GM12878 (cell line): Measurements from ENCODE around the gene RUNX3. TPM values are rescaled to one million over a fixed set of nuclear protein-coding genes. Genes with fewer than 3 reads are reported as not detected.

Experiments
- ATF2 ChIP-seq: IDR thresholded peaks from 2 replicates; pipeline ENCODE4 v1.6.1; 2012; ENCODE audit warnings: low read length, inconsistent platforms
- CBFB ChIP-seq: IDR thresholded peaks from 2 replicates; pipeline ENCODE4 v1.6.1; 2016; ENCODE audit warnings: antibody characterized with exemption, low read depth
- CHD2 ChIP-seq: IDR thresholded peaks from 2 replicates; pipeline ENCODE4 v1.6.1; 2011; ENCODE audit warnings: low read depth, low read length, improper control_type of control experiment, borderline replicate concordance
- CREB1 ChIP-seq: IDR thresholded peaks from 2 replicates; pipeline ENCODE4 v1.6.1; 2012; ENCODE audit warnings: low read depth, mild to moderate bottlenecking, inconsistent platforms
- GATAD2B ChIP-seq: fragments of 450-650 bp; conservative IDR thresholded peaks from 2 replicates; pipeline ENCODE4 v1.6.1; 2017; ENCODE audit warnings: low read depth, mild to moderate bottlenecking, moderate library complexity
- LARP7 ChIP-seq: fragments of 450-650 bp; IDR thresholded peaks from 2 replicates; pipeline ENCODE4 v1.6.1; 2017; ENCODE audit warnings: mild to moderate bottlenecking
- MAX ChIP-seq: IDR thresholded peaks from 2 replicates; pipeline ENCODE4 v1.6.1; 2012; ENCODE audit warnings: low read depth, low read length, improper control_type of control experiment
- PAX5 ChIP-seq: IDR thresholded peaks from 2 replicates; pipeline ENCODE4 v1.6.1; 2011; ENCODE audit warnings: low read depth, low read length, borderline replicate concordance
- PAX8 ChIP-seq: fragments of 450-650 bp; IDR thresholded peaks from 2 replicates; pipeline ENCODE4 v1.6.1; 2017; ENCODE audit warnings: mild to moderate bottlenecking, moderate library complexity
- POLR2AphosphoS5 ChIP-seq: IDR thresholded peaks from 2 replicates; pipeline ENCODE4 v1.6.1; 2011; ENCODE audit warnings: mild to moderate bottlenecking, low read length, inconsistent platforms
- RB1 ChIP-seq: fragments of 450-650 bp; formaldehyde crosslinking; IDR thresholded peaks from 2 replicates; pipeline ENCODE4 v1.6.1; 2017; ENCODE audit warnings: mild to moderate bottlenecking, borderline replicate concordance
- RELA ChIP-seq: fragments of 450-650 bp; IDR thresholded peaks from 2 replicates; pipeline ENCODE4 v1.8.0; 2014; ENCODE audit warnings: borderline replicate concordance; ENCODE audit not compliant: partially characterized antibody
- RELB ChIP-seq: fragments of 450-650 bp; IDR thresholded peaks from 2 replicates; pipeline ENCODE4 v1.6.1; 2017; ENCODE audit warnings: low read depth, mild to moderate bottlenecking, moderate library complexity
- TAF1 ChIP-seq: IDR thresholded peaks from 2 replicates; pipeline ENCODE4 v1.6.1; 2011; ENCODE audit warnings: mild to moderate bottlenecking, low read depth, low read length, borderline replicate concordance
- TCF3 ChIP-seq: IDR thresholded peaks from 2 replicates; pipeline ENCODE4 v1.6.1; 2012; ENCODE audit warnings: low read depth, mild to moderate bottlenecking, low read length, borderline replicate concordance; ENCODE audit not compliant: insufficient read depth
- YY1 ChIP-seq: IDR thresholded peaks from 2 replicates; pipeline ENCODE4 v1.6.1; 2011; ENCODE audit warnings: low read depth, mild to moderate bottlenecking, low read length
- ZBED1 ChIP-seq: IDR thresholded peaks from 2 replicates; pipeline ENCODE4 v1.6.1; 2016; ENCODE audit warnings: borderline replicate concordance
- ZNF384 ChIP-seq: IDR thresholded peaks from 2 replicates; pipeline ENCODE4 v1.6.1; 2012; ENCODE audit warnings: low read depth, mild to moderate bottlenecking, low read length, improper control_type of control experiment, borderline replicate concordance
- ZNF622 ChIP-seq: fragments of 450-650 bp; IDR thresholded peaks from 2 replicates; pipeline ENCODE4 v1.6.1; 2017; ENCODE audit warnings: mild to moderate bottlenecking, inconsistent platforms
- ZZZ3 ChIP-seq: IDR thresholded peaks from 2 replicates; pipeline ENCODE4 v1.6.1; 2011; ENCODE audit warnings: low read depth; ENCODE audit not compliant: control insufficient read depth, insufficient read length
- polyA plus RNA-seq, 11 experiments: library from polyadenylated mRNA; depleted of rRNA in 4 of 11; unstranded in 6 of 11; stranded (reverse) in 5 of 11; fragments of >200 nt; fragmentation: Nextera tagmentation in 4 of 11; fragmentation: Illumina TruSeq in 1 of 11; extraction: Ambion mirVana in 4 of 11; extraction: Trizol in 1 of 11; gene quantifications; 1 replicate in 1 of 11; 2 replicates in 10 of 11; pipeline versions ENCODE4 v1.2.1 to v1.2.3, GENCODE V29; 2011 to 2016; ENCODE audit warnings: inconsistent platforms in 2 of 11, missing spikeins in 2 of 11, low read depth in 1 of 11
- total RNA-seq, 4 experiments: library from RNA; depleted of rRNA in 3 of 4; stranded (reverse); fragments of >200 nt in 3 of 4; fragmentation: Illumina TruSeq in 1 of 4; extraction: Trizol in 1 of 4; gene quantifications; 2 replicates each; pipeline versions ENCODE4 v1.2.1 to v1.2.3, GENCODE V29; 2013 to 2021
- TF ChIP-seq, protein P1 (sequence below): fragments of 450-650 bp; IDR thresholded peaks from 2 replicates; pipeline ENCODE4 v1.6.1; 2017; ENCODE audit warnings: borderline replicate concordance
- TF ChIP-seq, protein P2 (sequence below): fragments of 450-650 bp; IDR thresholded peaks from 2 replicates; pipeline ENCODE4 v1.6.1; 2016; ENCODE audit warnings: mild to moderate bottlenecking, moderate library complexity, borderline replicate concordance

Gene RUNX3
- total and polyA plus RNA-seq, 10 of the 15 experiments (the other 5 are each of a cell fraction or from before 2014, with no cell fraction given), result 19.0 to 151 (median 31.4) TPM

- TF ChIP-seq, protein P1, sequence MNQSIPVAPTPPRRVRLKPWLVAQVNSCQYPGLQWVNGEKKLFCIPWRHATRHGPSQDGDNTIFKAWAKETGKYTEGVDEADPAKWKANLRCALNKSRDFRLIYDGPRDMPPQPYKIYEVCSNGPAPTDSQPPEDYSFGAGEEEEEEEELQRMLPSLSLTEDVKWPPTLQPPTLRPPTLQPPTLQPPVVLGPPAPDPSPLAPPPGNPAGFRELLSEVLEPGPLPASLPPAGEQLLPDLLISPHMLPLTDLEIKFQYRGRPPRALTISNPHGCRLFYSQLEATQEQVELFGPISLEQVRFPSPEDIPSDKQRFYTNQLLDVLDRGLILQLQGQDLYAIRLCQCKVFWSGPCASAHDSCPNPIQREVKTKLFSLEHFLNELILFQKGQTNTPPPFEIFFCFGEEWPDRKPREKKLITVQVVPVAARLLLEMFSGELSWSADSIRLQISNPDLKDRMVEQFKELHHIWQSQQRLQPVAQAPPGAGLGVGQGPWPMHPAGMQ, result no peak
- no peak for TF ChIP-seq TCF3
- peak; percentile 68 for TF ChIP-seq POLR2AphosphoS5
- peak; percentile 79 for TF ChIP-seq RELB
- peak; percentile 69 for TF ChIP-seq ATF2
- TF ChIP-seq ZNF622, result no peak
- peak; percentile 82 for TF ChIP-seq RELA
- TF ChIP-seq YY1, result no peak
- no peak for TF ChIP-seq ZZZ3
- no peak for TF ChIP-seq PAX5
- TF ChIP-seq TAF1, result no peak
- TF ChIP-seq, protein P2, sequence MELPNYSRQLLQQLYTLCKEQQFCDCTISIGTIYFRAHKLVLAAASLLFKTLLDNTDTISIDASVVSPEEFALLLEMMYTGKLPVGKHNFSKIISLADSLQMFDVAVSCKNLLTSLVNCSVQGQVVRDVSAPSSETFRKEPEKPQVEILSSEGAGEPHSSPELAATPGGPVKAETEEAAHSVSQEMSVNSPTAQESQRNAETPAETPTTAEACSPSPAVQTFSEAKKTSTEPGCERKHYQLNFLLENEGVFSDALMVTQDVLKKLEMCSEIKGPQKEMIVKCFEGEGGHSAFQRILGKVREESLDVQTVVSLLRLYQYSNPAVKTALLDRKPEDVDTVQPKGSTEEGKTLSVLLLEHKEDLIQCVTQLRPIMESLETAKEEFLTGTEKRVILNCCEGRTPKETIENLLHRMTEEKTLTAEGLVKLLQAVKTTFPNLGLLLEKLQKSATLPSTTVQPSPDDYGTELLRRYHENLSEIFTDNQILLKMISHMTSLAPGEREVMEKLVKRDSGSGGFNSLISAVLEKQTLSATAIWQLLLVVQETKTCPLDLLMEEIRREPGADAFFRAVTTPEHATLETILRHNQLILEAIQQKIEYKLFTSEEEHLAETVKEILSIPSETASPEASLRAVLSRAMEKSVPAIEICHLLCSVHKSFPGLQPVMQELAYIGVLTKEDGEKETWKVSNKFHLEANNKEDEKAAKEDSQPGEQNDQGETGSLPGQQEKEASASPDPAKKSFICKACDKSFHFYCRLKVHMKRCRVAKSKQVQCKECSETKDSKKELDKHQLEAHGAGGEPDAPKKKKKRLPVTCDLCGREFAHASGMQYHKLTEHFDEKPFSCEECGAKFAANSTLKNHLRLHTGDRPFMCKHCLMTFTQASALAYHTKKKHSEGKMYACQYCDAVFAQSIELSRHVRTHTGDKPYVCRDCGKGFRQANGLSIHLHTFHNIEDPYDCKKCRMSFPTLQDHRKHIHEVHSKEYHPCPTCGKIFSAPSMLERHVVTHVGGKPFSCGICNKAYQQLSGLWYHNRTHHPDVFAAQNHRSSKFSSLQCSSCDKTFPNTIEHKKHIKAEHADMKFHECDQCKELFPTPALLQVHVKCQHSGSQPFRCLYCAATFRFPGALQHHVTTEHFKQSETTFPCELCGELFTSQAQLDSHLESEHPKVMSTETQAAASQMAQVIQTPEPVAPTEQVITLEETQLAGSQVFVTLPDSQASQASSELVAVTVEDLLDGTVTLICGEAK, result no peak
- no peak for TF ChIP-seq RB1
- TF ChIP-seq LARP7, result peak; percentile 52; the same call in 1 of the 2 replicates
- TF ChIP-seq ZNF384, result no peak
- no peak for TF ChIP-seq PAX8
- TF ChIP-seq GATAD2B, result 0 out of 2 replicates have a peak, but pooled peaks have one; percentile 34
- peak; percentile 39; the same call in 1 of the 2 replicates for TF ChIP-seq CHD2
- TF ChIP-seq MAX, result no peak
- TF ChIP-seq CREB1, result peak; percentile 50; the same call in 1 of the 2 replicates
- peak; percentile 71; the same call in 1 of the 2 replicates for TF ChIP-seq ZBED1
- 0 out of 2 replicates have a peak, but pooled peaks have one; percentile 50 for TF ChIP-seq CBFB
Observed at GRCh38 chr1:24900985-24901781, 28.9 kb downstream of the RUNX3 start (continued).
